Measurements from ENCODE around the gene ZCCHC4. TPM values are rescaled to one million over a fixed set of nuclear protein-coding genes. Genes with fewer than 3 reads are reported as not detected.
A peak's percentile ranks its signal among the peaks of the same experiment; 100 is the strongest.

Gene ZCCHC4
- total and polyA plus RNA-seq, 8 donors: 2.6 to 30.9 (median 6.0) TPM

GRCh38 chr4:25330905-25331808 lies 18.6 kb downstream of the ZCCHC4 start:
- no peak for TF ChIP-seq POLR2AphosphoS5 (IDR thresholded peaks at IDR 0.05)
- H3K27ac ChIP-seq: peak overlapping the region in 4 of 5 donors; percentile 19 to 60 (median 35)
- H3K4me1 ChIP-seq: peaks cover 9 to 24% (median 12%) of the 10 kb centered on the region in 4 donors
- intact Hi-C loops (cut with DNase I; ENCODE audit: low total_unique reads): no loop called here
- H3K4me3 ChIP-seq: peak overlapping the region; percentile 10 to 37 (median 20)
- H3K36me3 ChIP-seq: peaks cover 0 to 31% (median 19%) of the 10 kb centered on the region in 4 donors
- no peaks in the 10 kb centered on the region for H3K9me3 ChIP-seq
- WGBS, 5 donors: 49 to 78% (median 53%) methylated on average over 12 of the region's 12 CpGs
- H3K27me3 ChIP-seq: no peaks in the 10 kb centered on the region
- no peak for DNase-seq

GRCh38 chr4:25343671-25344070 lies 31.1 kb downstream of the ZCCHC4 start:
- intact Hi-C loops (cut with DNase I; ENCODE audit: low total_unique reads): no loop called here
- H3K4me1 ChIP-seq: no peaks in the 10 kb centered on the region
- no peak overlapping the region for H3K4me3 ChIP-seq
- no peak for TF ChIP-seq EP300 (IDR thresholded peaks at IDR 0.05)
- H3K27ac ChIP-seq: no peak overlapping the region
- peaks cover 0 to 13% (median 6%) of the 10 kb centered on the region in 4 donors for H3K36me3 ChIP-seq
- no peaks in the 10 kb centered on the region for H3K27me3 ChIP-seq
- DNase-seq: no peak
- no peaks in the 10 kb centered on the region for H3K9me3 ChIP-seq
- 90 to 98% (median 96%) methylated on average over 2 of the region's 2 CpGs for WGBS, 5 donors

GRCh38 chr4:25345744-25346143 lies 33.2 kb downstream of the ZCCHC4 start:
- intact Hi-C loops (cut with DNase I; ENCODE audit: low total_unique reads): no loop called here
- Histone ChIP-seq H3K27me3 (no peaks in the 10 kb centered on the region), H3K36me3 (peaks cover 0 to 17% (median 1%) of the 10 kb centered on the region in 4 donors), H3K4me3 (no peak overlapping the region), H3K4me1 (peaks cover 0 to 7% (median 0%) of the 10 kb centered on the region in 4 donors), H3K9me3 (no peaks in the 10 kb centered on the region), H3K27ac (no peak overlapping the region)
- DNase-seq: no peak
- TF ChIP-seq CTCF (IDR thresholded peaks at IDR 0.05): no peak
- no peak for TF ChIP-seq POLR2A (IDR thresholded peaks at IDR 0.05)
- TF ChIP-seq EP300 (IDR thresholded peaks at IDR 0.05): no peak
- TF ChIP-seq POLR2AphosphoS5 (IDR thresholded peaks at IDR 0.05): no peak
- WGBS, 5 donors: 67 to 80% (median 74%) methylated on average over 5 of the region's 5 CpGs

- DNase-seq: no peak
- no peak for TF ChIP-seq EP300 (IDR thresholded peaks at IDR 0.05)
- TF ChIP-seq POLR2A (IDR thresholded peaks at IDR 0.05): no peak
- TF ChIP-seq POLR2AphosphoS5 (IDR thresholded peaks at IDR 0.05): no peak
- no peak for TF ChIP-seq CTCF (IDR thresholded peaks at IDR 0.05)
- H3K27ac ChIP-seq: no peak overlapping the region
- intact Hi-C loops (cut with DNase I; ENCODE audit: low total_unique reads): no loop called here
- peaks cover 0 to 21% (median 12%) of the 10 kb centered on the region in 4 donors for H3K36me3 ChIP-seq
- no peaks in the 10 kb centered on the region for H3K27me3 ChIP-seq
- H3K4me1 ChIP-seq: peaks cover 0 to 7% (median 0%) of the 10 kb centered on the region in 4 donors
- no peaks in the 10 kb centered on the region for H3K9me3 ChIP-seq
- 86 to 91% (median 89%) methylated on average over 3 of the region's 3 CpGs for WGBS, 5 donors
- H3K4me3 ChIP-seq: no peak overlapping the region
Measured at GRCh38 chr4:25346913-25347312, 34.3 kb downstream of the ZCCHC4 start.

GRCh38 chr4:25347473-25347872 lies 34.9 kb downstream of the ZCCHC4 start:
- Histone ChIP-seq H3K4me3 (no peak overlapping the region), H3K9me3 (no peaks in the 10 kb centered on the region), H3K27ac (no peak overlapping the region), H3K4me1 (peaks cover 0 to 7% (median 0%) of the 10 kb centered on the region in 4 donors), H3K36me3 (peaks cover 0 to 27% (median 15%) of the 10 kb centered on the region in 4 donors), H3K27me3 (no peaks in the 10 kb centered on the region)
- TF ChIP-seq CTCF (IDR thresholded peaks at IDR 0.05): no peak
- no peak for TF ChIP-seq EP300 (IDR thresholded peaks at IDR 0.05)
- TF ChIP-seq POLR2AphosphoS5 (IDR thresholded peaks at IDR 0.05): no peak
- TF ChIP-seq POLR2A (IDR thresholded peaks at IDR 0.05): no peak
- WGBS, 5 donors: 75 to 87% (median 82%) methylated on average over 2 of the region's 2 CpGs
- intact Hi-C loops (cut with DNase I; ENCODE audit: low total_unique reads): no loop called here
- DNase-seq: no peak

Data from stomach (tissue), 9 donors.